ENCODE data around the gene ZNF784. TPM values are rescaled to one million over a fixed set of nuclear protein-coding genes. Genes with fewer than 3 reads are reported as not detected.

Gene ZNF784
- total and polyA plus RNA-seq, 4 donors: 0.79 to 6.0 (median 3.8) TPM

DNA sequence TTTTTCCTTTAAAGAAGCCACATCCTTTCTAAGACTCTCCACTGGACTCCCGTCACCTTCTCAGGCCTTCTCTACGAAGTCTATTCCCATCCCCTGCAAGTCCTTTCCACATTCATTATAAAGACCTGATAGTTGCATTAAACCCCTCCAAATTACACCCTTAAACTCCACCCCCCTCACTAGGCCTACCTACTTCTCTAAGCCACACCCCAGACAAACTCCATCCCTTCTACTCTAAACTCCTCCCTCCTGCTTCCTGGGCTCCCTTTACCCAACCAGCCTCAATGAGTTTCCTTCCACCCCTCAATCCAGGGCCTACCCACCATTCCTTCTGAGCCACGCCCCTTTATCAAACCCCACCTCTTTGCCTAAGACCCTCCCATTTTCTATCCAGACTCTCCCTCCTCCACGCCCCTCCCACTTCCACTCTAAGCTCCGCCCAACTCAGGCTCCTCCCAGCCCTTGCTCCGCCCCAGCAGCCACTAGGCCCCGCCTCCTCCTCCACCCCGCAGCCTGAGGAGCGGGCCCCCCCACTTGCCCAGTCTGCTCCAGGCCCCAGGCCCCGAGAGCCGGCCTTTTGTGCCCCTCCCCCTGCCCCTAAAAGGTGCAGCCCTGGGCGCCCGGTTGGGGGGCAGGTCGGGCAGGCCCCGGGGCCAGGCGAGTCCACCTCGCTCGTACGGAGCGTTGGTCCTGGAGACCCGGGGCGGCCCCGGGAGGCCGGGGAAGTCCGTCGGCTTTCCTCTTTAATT is 25.5 kb downstream of the ZNF784 start:
- H3K36me3 ChIP-seq (ENCODE audit: control insufficient read depth in 4 of 4, insufficient read depth in 3 of 4, low read depth in 1 of 4, low read length in 3 of 4): peaks cover 0 to 20% (median 8%) of the 10 kb centered on the region in 4 donors
- H3K4me3 ChIP-seq (ENCODE audit: low read depth in 1 of 3, low read length in 3 of 3): peak overlapping the region; percentile 78 to 91 (median 85)
- H3K4me1 ChIP-seq (ENCODE audit: control insufficient read depth in 4 of 4, insufficient read depth in 4 of 4, low read length in 3 of 4): peaks cover 1 to 12% (median 11%) of the 10 kb centered on the region in 4 donors
- no peaks in the 10 kb centered on the region for H3K9me3 ChIP-seq (ENCODE audit: control insufficient read depth in 4 of 4, low read length in 3 of 4)
- DNase-seq (ENCODE audit: low spot score): peak; percentile 96
- H3K27me3 ChIP-seq (ENCODE audit: control insufficient read depth in 4 of 4, insufficient read depth in 4 of 4, low read length in 3 of 4): no peaks in the 10 kb centered on the region
- H3K9ac ChIP-seq (ENCODE audit: low read depth in 1 of 2, low read length in 2 of 2): no peak overlapping the region
- 7% methylated on average over 26 of the region's 26 CpGs for WGBS
- H3K27ac ChIP-seq (ENCODE audit: low read depth in 1 of 2, low read length in 2 of 2): peak overlapping the region; percentile 92 to 96
- TF ChIP-seq TAF1 (conservative IDR thresholded peaks at IDR 0.05) (no peak), YY1 (IDR thresholded peaks at IDR 0.05) (no peak), SP1 (IDR thresholded peaks at IDR 0.05) (peak; percentile 54), FOXA1 (IDR thresholded peaks at IDR 0.05) (no peak), HNF4G (IDR thresholded peaks at IDR 0.05) (no peak), GABPA (IDR thresholded peaks at IDR 0.05 in 1 of 2, conservative IDR thresholded peaks at IDR 0.05 in 1 of 2) (no peak), RAD21 (IDR thresholded peaks at IDR 0.05) (peak in 1 of 2 donors; percentile 4), NR2F2 (IDR thresholded peaks at IDR 0.05) (no peak), EGR1 (IDR thresholded peaks at IDR 0.05; ENCODE audit: low read depth in 2 of 2) (peak in 1 of 2 donors; percentile 3), RXRA (IDR thresholded peaks at IDR 0.05) (no peak), HNF4A (conservative IDR thresholded peaks at IDR 0.05) (no peak), FOXA2 (IDR thresholded peaks at IDR 0.05) (no peak), JUND (IDR thresholded peaks at IDR 0.05) (peak in 1 of 2 donors; percentile 20)
- TF ChIP-seq, protein P1, sequence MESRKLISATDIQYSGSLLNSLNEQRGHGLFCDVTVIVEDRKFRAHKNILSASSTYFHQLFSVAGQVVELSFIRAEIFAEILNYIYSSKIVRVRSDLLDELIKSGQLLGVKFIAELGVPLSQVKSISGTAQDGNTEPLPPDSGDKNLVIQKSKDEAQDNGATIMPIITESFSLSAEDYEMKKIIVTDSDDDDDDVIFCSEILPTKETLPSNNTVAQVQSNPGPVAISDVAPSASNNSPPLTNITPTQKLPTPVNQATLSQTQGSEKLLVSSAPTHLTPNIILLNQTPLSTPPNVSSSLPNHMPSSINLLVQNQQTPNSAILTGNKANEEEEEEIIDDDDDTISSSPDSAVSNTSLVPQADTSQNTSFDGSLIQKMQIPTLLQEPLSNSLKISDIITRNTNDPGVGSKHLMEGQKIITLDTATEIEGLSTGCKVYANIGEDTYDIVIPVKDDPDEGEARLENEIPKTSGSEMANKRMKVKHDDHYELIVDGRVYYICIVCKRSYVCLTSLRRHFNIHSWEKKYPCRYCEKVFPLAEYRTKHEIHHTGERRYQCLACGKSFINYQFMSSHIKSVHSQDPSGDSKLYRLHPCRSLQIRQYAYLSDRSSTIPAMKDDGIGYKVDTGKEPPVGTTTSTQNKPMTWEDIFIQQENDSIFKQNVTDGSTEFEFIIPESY (IDR thresholded peaks at IDR 0.05): no peak
- TF ChIP-seq, protein P2, sequence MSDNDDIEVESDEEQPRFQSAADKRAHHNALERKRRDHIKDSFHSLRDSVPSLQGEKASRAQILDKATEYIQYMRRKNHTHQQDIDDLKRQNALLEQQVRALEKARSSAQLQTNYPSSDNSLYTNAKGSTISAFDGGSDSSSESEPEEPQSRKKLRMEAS (IDR thresholded peaks at IDR 0.05): no peak
- TF ChIP-seq, protein P3, sequence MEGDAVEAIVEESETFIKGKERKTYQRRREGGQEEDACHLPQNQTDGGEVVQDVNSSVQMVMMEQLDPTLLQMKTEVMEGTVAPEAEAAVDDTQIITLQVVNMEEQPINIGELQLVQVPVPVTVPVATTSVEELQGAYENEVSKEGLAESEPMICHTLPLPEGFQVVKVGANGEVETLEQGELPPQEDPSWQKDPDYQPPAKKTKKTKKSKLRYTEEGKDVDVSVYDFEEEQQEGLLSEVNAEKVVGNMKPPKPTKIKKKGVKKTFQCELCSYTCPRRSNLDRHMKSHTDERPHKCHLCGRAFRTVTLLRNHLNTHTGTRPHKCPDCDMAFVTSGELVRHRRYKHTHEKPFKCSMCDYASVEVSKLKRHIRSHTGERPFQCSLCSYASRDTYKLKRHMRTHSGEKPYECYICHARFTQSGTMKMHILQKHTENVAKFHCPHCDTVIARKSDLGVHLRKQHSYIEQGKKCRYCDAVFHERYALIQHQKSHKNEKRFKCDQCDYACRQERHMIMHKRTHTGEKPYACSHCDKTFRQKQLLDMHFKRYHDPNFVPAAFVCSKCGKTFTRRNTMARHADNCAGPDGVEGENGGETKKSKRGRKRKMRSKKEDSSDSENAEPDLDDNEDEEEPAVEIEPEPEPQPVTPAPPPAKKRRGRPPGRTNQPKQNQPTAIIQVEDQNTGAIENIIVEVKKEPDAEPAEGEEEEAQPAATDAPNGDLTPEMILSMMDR (IDR thresholded peaks at IDR 0.05; ENCODE audit: low read depth, low read length, missing input control): no peak
- TF ChIP-seq, protein P4, sequence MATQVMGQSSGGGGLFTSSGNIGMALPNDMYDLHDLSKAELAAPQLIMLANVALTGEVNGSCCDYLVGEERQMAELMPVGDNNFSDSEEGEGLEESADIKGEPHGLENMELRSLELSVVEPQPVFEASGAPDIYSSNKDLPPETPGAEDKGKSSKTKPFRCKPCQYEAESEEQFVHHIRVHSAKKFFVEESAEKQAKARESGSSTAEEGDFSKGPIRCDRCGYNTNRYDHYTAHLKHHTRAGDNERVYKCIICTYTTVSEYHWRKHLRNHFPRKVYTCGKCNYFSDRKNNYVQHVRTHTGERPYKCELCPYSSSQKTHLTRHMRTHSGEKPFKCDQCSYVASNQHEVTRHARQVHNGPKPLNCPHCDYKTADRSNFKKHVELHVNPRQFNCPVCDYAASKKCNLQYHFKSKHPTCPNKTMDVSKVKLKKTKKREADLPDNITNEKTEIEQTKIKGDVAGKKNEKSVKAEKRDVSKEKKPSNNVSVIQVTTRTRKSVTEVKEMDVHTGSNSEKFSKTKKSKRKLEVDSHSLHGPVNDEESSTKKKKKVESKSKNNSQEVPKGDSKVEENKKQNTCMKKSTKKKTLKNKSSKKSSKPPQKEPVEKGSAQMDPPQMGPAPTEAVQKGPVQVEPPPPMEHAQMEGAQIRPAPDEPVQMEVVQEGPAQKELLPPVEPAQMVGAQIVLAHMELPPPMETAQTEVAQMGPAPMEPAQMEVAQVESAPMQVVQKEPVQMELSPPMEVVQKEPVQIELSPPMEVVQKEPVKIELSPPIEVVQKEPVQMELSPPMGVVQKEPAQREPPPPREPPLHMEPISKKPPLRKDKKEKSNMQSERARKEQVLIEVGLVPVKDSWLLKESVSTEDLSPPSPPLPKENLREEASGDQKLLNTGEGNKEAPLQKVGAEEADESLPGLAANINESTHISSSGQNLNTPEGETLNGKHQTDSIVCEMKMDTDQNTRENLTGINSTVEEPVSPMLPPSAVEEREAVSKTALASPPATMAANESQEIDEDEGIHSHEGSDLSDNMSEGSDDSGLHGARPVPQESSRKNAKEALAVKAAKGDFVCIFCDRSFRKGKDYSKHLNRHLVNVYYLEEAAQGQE (IDR thresholded peaks at IDR 0.05): peak; percentile 20
- TF ChIP-seq, protein P5, sequence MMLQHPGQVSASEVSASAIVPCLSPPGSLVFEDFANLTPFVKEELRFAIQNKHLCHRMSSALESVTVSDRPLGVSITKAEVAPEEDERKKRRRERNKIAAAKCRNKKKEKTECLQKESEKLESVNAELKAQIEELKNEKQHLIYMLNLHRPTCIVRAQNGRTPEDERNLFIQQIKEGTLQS (IDR thresholded peaks at IDR 0.05): no peak
